A549 (cell line): ENCODE data around the gene CSF2. TPM values are rescaled to one million over a fixed set of nuclear protein-coding genes. Genes with fewer than 3 reads are reported as not detected.

Experiments
- ATAC-seq, 2 experiments: fragments of 200-7000 bp in 1 of 2; fragments of >200 bp in 1 of 2; cut with Nextera tagmentation in 1 of 2; cut with Tn5 transposase in 1 of 2; 3 replicates each; pipeline versions ENCODE4 v1.8.0 to v1.9.1; 2018 to 2020; ENCODE audit warnings: mild to moderate bottlenecking in 1 of 2, moderate library complexity in 1 of 2
- CTCF ChIA-PET: fragments of 300-600 bp; sonication (Branson Sonifier 250); formaldehyde crosslinking; extraction: SDS; loops from one replicate; lab custom pipeline; 2021; ENCODE audit warnings: antibody characterized with exemption, inconsistent platforms; lab: Yijun Ruan, JAX
- POLR2A ChIA-PET: fragments of 350-600 bp; formaldehyde crosslinking; extraction: SDS; loops from one replicate; lab custom pipeline; 2021; ENCODE audit warnings: antibody characterized with exemption, inconsistent platforms; lab: Yijun Ruan, JAX
- DNase-seq, 2 experiments: peaks; one replicate each; pipeline versions ENCODE4 v3.0.0 to v3.0.0-alpha.2; 2011 to 2016; ENCODE audit warnings: low read depth in 1 of 2, low spot score in 1 of 2
- FAIRE-seq: peaks from 2 replicates; lab custom pipeline; 2011; peaks lifted over from hg19 to GRCh38; lab: Jason Lieb, UNC
- H3K27ac ChIP-seq, 2 experiments: fragments of >200 bp; sonication (Bioruptor Twin); formaldehyde crosslinking; 3 replicates each; pipeline ENCODE4 v1.5.1; 2016 to 2017
- H3K4me1 ChIP-seq: fragments of >200 bp; sonication (Bioruptor Twin); formaldehyde crosslinking; 3 replicates; pipeline ENCODE4 v1.6.1; 2016
- H3K4me2 ChIP-seq: fragments of >200 bp; sonication (Bioruptor Twin); formaldehyde crosslinking; 3 replicates; pipeline ENCODE4 v1.6.1; 2016
- H3K4me3 ChIP-seq: fragments of >200 bp; sonication (Bioruptor Twin); formaldehyde crosslinking; 3 replicates; pipeline ENCODE4 v1.5.1; 2016
- H3K9me3 ChIP-seq: fragments of >200 bp; sonication (Bioruptor Twin); formaldehyde crosslinking; 3 replicates; pipeline ENCODE4 v1.6.1; 2016
- CBX8 ChIP-seq: fragments of 200-600 bp; sonication (generic); IDR thresholded peaks from 2 replicates; pipeline ENCODE4 v1.6.1; 2016
- EP300 ChIP-seq, 2 experiments: fragments of >200 bp; sonication (Bioruptor Twin); formaldehyde crosslinking; IDR thresholded peaks; 2 replicates in 1 of 2; 3 replicates in 1 of 2; pipeline ENCODE4 v1.6.1; 2016 to 2017
- FOSB ChIP-seq: fragments of 250-450 bp; sonication (Bioruptor Pico); IDR thresholded peaks from 2 replicates; pipeline ENCODE4 v1.5.0; 2020; ENCODE audit warnings: mild to moderate bottlenecking, moderate library complexity
- FOSL2 ChIP-seq, 2 experiments: fragments of 450-650 bp in 1 of 2; fragments of >200 bp in 1 of 2; sonication (Bioruptor Twin) in 1 of 2; formaldehyde crosslinking; IDR thresholded peaks; 2 replicates each; pipeline versions ENCODE4 v1.5.0 to v1.6.1; 2016 to 2020; ENCODE audit warnings: mild to moderate bottlenecking in 1 of 2, moderate library complexity in 1 of 2
- HDAC2 ChIP-seq: fragments of 200-600 bp; sonication (generic); IDR thresholded peaks from 2 replicates; pipeline ENCODE4 v1.6.1; 2016
- JUN ChIP-seq, 2 experiments: fragments of >200 bp; sonication (Bioruptor Twin); formaldehyde crosslinking; IDR thresholded peaks; 2 replicates in 1 of 2; 3 replicates in 1 of 2; pipeline ENCODE4 v1.6.1; 2016 to 2017
- KDM1A ChIP-seq: fragments of 200-600 bp; sonication (generic); IDR thresholded peaks from 2 replicates; pipeline ENCODE4 v1.6.1; 2016; ENCODE audit warnings: low read depth, mild to moderate bottlenecking
- NFE2L2 ChIP-seq: fragments of 150-350 bp; conservative IDR thresholded peaks from 2 replicates; pipeline ENCODE4 v1.6.1; 2014; ENCODE audit warnings: low read length
- POLR2A ChIP-seq: IDR thresholded peaks from 2 replicates; pipeline ENCODE4 v1.6.1; 2012; ENCODE audit warnings: mild to moderate bottlenecking, low read length
- POLR2AphosphoS2 ChIP-seq: conservative IDR thresholded peaks from 2 replicates; pipeline ENCODE4 v1.6.1; 2012; ENCODE audit warnings: low read length, improper control_type of control experiment, inconsistent platforms
- RARB ChIP-seq: fragments of 250-450 bp; sonication (Bioruptor Pico); IDR thresholded peaks from 2 replicates; pipeline ENCODE4 v1.8.0; 2021; ENCODE audit warnings: mild to moderate bottlenecking, moderate library complexity
- REST ChIP-seq: fragments of 200-600 bp; sonication (generic); IDR thresholded peaks from 2 replicates; pipeline ENCODE4 v1.6.1; 2016; ENCODE audit warnings: antibody characterized with exemption, mild to moderate bottlenecking, moderate library complexity
- USF2 ChIP-seq: fragments of 450-650 bp; IDR thresholded peaks from 2 replicates; pipeline ENCODE4 v1.6.1; 2014; ENCODE audit warnings: antibody characterized with exemption
- ZC3H11A ChIP-seq: fragments of 450-650 bp; IDR thresholded peaks from 2 replicates; pipeline ENCODE4 v1.6.1; 2014; ENCODE audit warnings: antibody characterized with exemption, mild to moderate bottlenecking
- WGBS: methylation state at CpG from one replicate; pipeline ENCODE4 v1.1.6; 2017; ENCODE audit errors: missing lambda C conversion rate; 5-methylcytosine and 5-hydroxymethylcytosine counted together
- polyA plus RNA-seq, 4 experiments: library from polyadenylated mRNA; depleted of rRNA in 3 of 4; stranded (reverse); fragments of >200 nt; fragmentation: RNase III in 1 of 4; extraction: RNeasy Plus Mini Kit Qiagen cat#74134 plus additional on column Dnase treatment in 1 of 4; gene quantifications; 2 replicates in 3 of 4; 3 replicates in 1 of 4; pipeline ENCODE4 v1.2.3, GENCODE V29; 2011 to 2017
- TF ChIP-seq, protein P1 (sequence below): fragments of 250-450 bp; sonication (Bioruptor Pico); IDR thresholded peaks from 2 replicates; pipeline ENCODE4 v1.5.0; 2021; ENCODE audit warnings: mild to moderate bottlenecking, moderate library complexity, borderline replicate concordance
- TF ChIP-seq, protein P2 (sequence below): fragments of >200 bp; sonication (Bioruptor Twin); formaldehyde crosslinking; IDR thresholded peaks from 2 replicates; pipeline ENCODE4 v1.6.1; 2016
- TF ChIP-seq, protein P3 (sequence below): IDR thresholded peaks from 2 replicates; pipeline ENCODE4 v1.6.1; 2012; ENCODE audit warnings: low read depth, borderline replicate concordance
- TF ChIP-seq, protein P4 (sequence below): fragments of 250-450 bp; sonication (Bioruptor Pico); IDR thresholded peaks from 2 replicates; pipeline ENCODE4 v1.5.0; 2020; ENCODE audit warnings: low read depth, mild to moderate bottlenecking, moderate library complexity

The CSF2 gene
- polyA plus RNA-seq, 2 of the 4 experiments (the other 2 are of a cell fraction) = not detected

DNA sequence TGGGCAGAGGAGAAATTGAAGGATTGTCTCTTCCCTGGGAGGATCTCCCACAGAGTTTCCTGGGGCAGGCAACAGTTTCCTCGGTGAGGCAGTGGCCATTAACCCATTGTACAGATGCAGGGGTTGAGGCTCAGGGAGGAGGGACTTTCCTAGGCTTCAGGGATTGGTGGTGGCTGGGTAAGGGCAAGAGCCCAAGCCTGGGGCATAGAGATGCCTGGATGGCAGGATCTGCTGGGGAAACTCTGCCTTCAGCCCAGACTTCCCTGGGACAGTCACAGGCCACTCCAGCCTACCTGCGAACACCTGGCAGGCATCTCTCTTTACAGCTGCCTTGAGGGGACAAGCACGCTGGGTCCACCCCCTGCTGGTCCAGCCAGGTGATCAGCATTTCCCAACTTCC, 3.6 kb upstream of the CSF2 start:
- Histone ChIP-seq H3K27ac (no peak overlapping the region), H3K4me1 (peaks cover 11% of the 10 kb centered on the region; the same call in 2 of the 3 replicates), H3K4me3 (no peak overlapping the region), H3K9me3 (no peaks in the 10 kb centered on the region), H3K4me2 (no peak overlapping the region)
- 75% methylated on average over 3 of the region's 3 CpGs for WGBS
- ChIA-PET POLR2A (no interaction called here), CTCF (interaction anchor here (1.1 to 1.9 kb wide), 3 partner anchors 12 to 110 kb away, joined by 5 to 10 read pairs (median 6); no protein-coding TSS in a partner anchor)
- TF ChIP-seq KDM1A = no peak
- no peak for TF ChIP-seq EP300 (IDR thresholded peaks at IDR 0.05)
- TF ChIP-seq FOSL2 (IDR thresholded peaks at IDR 0.05) = no peak
- TF ChIP-seq FOSL2 (CRISPR knock-in tag; IDR thresholded peaks at IDR 0.05) = no peak
- no peak for TF ChIP-seq FOSB (CRISPR knock-in tag)
- TF ChIP-seq HDAC2 = no peak
- no peak for TF ChIP-seq JUN (IDR thresholded peaks at IDR 0.05)
- no peak for TF ChIP-seq CBX8
- TF ChIP-seq, protein P1, sequence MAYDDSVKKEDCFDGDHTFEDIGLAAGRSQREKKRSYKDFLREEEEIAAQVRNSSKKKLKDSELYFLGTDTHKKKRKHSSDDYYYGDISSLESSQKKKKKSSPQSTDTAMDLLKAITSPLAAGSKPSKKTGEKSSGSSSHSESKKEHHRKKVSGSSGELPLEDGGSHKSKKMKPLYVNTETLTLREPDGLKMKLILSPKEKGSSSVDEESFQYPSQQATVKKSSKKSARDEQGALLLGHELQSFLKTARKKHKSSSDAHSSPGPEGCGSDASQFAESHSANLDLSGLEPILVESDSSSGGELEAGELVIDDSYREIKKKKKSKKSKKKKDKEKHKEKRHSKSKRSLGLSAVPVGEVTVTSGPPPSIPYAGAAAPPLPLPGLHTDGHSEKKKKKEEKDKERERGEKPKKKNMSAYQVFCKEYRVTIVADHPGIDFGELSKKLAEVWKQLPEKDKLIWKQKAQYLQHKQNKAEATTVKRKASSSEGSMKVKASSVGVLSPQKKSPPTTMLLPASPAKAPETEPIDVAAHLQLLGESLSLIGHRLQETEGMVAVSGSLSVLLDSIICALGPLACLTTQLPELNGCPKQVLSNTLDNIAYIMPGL (CRISPR knock-in tag) = no peak
- TF ChIP-seq REST = no peak
- TF ChIP-seq POLR2A = no peak
- TF ChIP-seq NFE2L2 = no peak
- no peak for TF ChIP-seq POLR2AphosphoS2
- TF ChIP-seq, protein P2, sequence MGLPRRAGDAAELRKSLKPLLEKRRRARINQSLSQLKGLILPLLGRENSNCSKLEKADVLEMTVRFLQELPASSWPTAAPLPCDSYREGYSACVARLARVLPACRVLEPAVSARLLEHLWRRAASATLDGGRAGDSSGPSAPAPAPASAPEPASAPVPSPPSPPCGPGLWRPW = no peak
- TF ChIP-seq RARB (CRISPR knock-in tag) = no peak
- TF ChIP-seq, protein P3, sequence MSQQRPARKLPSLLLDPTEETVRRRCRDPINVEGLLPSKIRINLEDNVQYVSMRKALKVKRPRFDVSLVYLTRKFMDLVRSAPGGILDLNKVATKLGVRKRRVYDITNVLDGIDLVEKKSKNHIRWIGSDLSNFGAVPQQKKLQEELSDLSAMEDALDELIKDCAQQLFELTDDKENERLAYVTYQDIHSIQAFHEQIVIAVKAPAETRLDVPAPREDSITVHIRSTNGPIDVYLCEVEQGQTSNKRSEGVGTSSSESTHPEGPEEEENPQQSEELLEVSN = no peak
- no peak for TF ChIP-seq USF2
- TF ChIP-seq, protein P4, sequence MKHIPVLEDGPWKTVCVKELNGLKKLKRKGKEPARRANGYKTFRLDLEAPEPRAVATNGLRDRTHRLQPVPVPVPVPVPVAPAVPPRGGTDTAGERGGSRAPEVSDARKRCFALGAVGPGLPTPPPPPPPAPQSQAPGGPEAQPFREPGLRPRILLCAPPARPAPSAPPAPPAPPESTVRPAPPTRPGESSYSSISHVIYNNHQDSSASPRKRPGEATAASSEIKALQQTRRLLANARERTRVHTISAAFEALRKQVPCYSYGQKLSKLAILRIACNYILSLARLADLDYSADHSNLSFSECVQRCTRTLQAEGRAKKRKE (CRISPR knock-in tag) = no peak
- no peak for TF ChIP-seq ZC3H11A
- no peak for FAIRE-seq
- no peak for ATAC-seq
- no peak for DNase-seq
